SKM-1 treated with dmso at 0.1 percent for 144 hours (cell line): ENCODE data around the gene GHSR.

Experiments used
- DNase-seq: peaks from one replicate; lab custom pipeline; 2025; ENCODE audit not compliant: unreplicated experiment; lab: John Stamatoyannopoulos, UW

GHSR gene

GRCh38 chr3:172441581-172441980 lies 6.7 kb downstream of the GHSR start:
- no peak for DNase-seq

GRCh38 chr3:172438186-172438585 lies 10.1 kb downstream of the GHSR start:
- DNase-seq = no peak

- no peak for DNase-seq
Observed at GRCh38 chr3:172437713-172438112, 10.5 kb downstream of the GHSR start.

- no peak for DNase-seq
Observed at GRCh38 chr3:172415323-172415722, 32.9 kb downstream of the GHSR start.

GRCh38 chr3:172411478-172411947 lies 36.7 kb downstream of the GHSR start:
- DNase-seq = no peak

GRCh38 chr3:172410702-172411477 lies 37.4 kb downstream of the GHSR start:
- no peak for DNase-seq

- no peak for DNase-seq
Observed at GRCh38 chr3:172407872-172408271, 40.4 kb downstream of the GHSR start.

- no peak for DNase-seq
Observed at GRCh38 chr3:172405914-172406313, 42.3 kb downstream of the GHSR start.

- DNase-seq = no peak
Observed at GRCh38 chr3:172404237-172404962, 43.9 kb downstream of the GHSR start.

- DNase-seq = no peak
Observed at GRCh38 chr3:172402892-172403643, 45.2 kb downstream of the GHSR start.

GRCh38 chr3:172402090-172402489 lies 46.2 kb downstream of the GHSR start:
- DNase-seq = no peak

GRCh38 chr3:172398484-172398883 lies 49.8 kb downstream of the GHSR start:
- no peak for DNase-seq

GRCh38 chr3:172397716-172398405 lies 50.4 kb downstream of the GHSR start:
- no peak for DNase-seq

GRCh38 chr3:172396400-172396799 lies 51.9 kb downstream of the GHSR start:
- DNase-seq = no peak

GRCh38 chr3:172394692-172395091 lies 53.6 kb downstream of the GHSR start:
- DNase-seq = no peak
